ENCODE measurements around the gene PLPPR4.

DNA sequence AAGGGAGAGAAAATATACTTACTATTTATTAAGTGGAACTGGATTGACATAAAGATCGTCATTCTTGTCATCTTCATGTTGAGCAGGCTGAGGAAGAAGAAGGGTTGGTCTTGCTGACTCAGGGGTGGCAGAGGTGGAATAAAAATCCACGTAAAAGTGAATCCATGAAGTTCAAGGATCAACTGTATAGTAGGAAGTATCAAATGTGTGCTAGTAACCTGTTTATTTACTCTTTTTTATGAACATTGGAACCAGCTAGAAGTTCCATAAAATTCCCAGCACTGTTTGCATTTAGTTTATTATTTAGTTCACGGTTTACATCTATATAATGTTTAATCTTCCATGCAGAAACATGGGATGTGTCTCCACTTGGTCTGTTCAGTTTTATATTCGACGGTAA, 70.7 kb downstream of the PLPPR4 start:
- TF ChIP-seq, protein P1, sequence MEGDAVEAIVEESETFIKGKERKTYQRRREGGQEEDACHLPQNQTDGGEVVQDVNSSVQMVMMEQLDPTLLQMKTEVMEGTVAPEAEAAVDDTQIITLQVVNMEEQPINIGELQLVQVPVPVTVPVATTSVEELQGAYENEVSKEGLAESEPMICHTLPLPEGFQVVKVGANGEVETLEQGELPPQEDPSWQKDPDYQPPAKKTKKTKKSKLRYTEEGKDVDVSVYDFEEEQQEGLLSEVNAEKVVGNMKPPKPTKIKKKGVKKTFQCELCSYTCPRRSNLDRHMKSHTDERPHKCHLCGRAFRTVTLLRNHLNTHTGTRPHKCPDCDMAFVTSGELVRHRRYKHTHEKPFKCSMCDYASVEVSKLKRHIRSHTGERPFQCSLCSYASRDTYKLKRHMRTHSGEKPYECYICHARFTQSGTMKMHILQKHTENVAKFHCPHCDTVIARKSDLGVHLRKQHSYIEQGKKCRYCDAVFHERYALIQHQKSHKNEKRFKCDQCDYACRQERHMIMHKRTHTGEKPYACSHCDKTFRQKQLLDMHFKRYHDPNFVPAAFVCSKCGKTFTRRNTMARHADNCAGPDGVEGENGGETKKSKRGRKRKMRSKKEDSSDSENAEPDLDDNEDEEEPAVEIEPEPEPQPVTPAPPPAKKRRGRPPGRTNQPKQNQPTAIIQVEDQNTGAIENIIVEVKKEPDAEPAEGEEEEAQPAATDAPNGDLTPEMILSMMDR (conservative IDR thresholded peaks at IDR 0.05; ENCODE audit: low read depth in 2 of 2): no peak
- TF ChIP-seq ZNF331 (CRISPR knock-in tag; IDR thresholded peaks at IDR 0.05; ENCODE audit: low read depth): no peak
- no peak for TF ChIP-seq EZH2 (IDR thresholded peaks at IDR 0.05; ENCODE audit: low read depth, unreplicated experiment)
- no peak for TF ChIP-seq POLR2AphosphoS5 (IDR thresholded peaks at IDR 0.05; ENCODE audit: low read depth)
- TF ChIP-seq ZNF114 (CRISPR knock-in tag; IDR thresholded peaks at IDR 0.05): no peak

Measured in GM23338 (cell line).